ENCODE results near the gene PIGX.
"Not testable (repeated sequence)": the region's sequence is repeated elsewhere in the genome, so short reads cannot be mapped to it uniquely, and the experiment has no call there.

Gene PIGX

GRCh38 chr3:196740481-196741248 lies 28.5 kb downstream of the PIGX start:
- Histone ChIP-seq H3K27me3 (ENCODE audit: insufficient read depth, low read length) (no peaks in the 10 kb centered on the region), H3K79me2 (ENCODE audit: control insufficient read depth, insufficient read depth, low read length, poor library complexity) (peaks cover 24% of the 10 kb centered on the region), H3K9me3 (ENCODE audit: insufficient read depth, low read depth, low read length) (no peaks in the 10 kb centered on the region), H3K9ac (ENCODE audit: low read length) (peak overlapping the region; percentile 98), H2AK5ac (ENCODE audit: low read length) (peak overlapping the region; percentile 13), H2AFZ (ENCODE audit: insufficient read depth, low read length, poor library complexity) (peak overlapping the region; percentile 77), H4K91ac (ENCODE audit: low read depth, low read length) (peak overlapping the region; percentile 91), H2BK5ac (ENCODE audit: low read depth, low read length, poor library complexity) (peak overlapping the region; percentile 87), H3K79me1 (ENCODE audit: low read length) (peaks cover 10% of the 10 kb centered on the region), H4K12ac (ENCODE audit: low read depth, low read length) (peak overlapping the region; percentile 73), H4K8ac (ENCODE audit: low read depth, low read length) (peak overlapping the region; percentile 86), H2BK12ac (ENCODE audit: low read length) (peak overlapping the region; percentile 45), H3K4me2 (ENCODE audit: low read length) (peak overlapping the region; percentile 77), H3K18ac (ENCODE audit: low read length) (peak overlapping the region; percentile 95), H3K4me3 (ENCODE audit: low read depth, low read length) (peak overlapping the region; percentile 93), H3K4me1 (ENCODE audit: control insufficient read depth in 1 of 2, insufficient read depth in 2 of 2, low read length in 2 of 2) (no peaks in the 10 kb centered on the region), H3K14ac (ENCODE audit: low read length) (peak overlapping the region; percentile 94), H3K4ac (ENCODE audit: low read depth, low read length) (peak overlapping the region; percentile 98), H3K23ac (ENCODE audit: low read length) (no peak overlapping the region), H2BK120ac (ENCODE audit: insufficient read depth, low read length, poor library complexity) (peak overlapping the region; percentile 94), H3K36me3 (ENCODE audit: control insufficient read depth in 1 of 2, insufficient read depth in 2 of 2, low read length in 2 of 2) (no peaks in the 10 kb centered on the region), H3K27ac (ENCODE audit: low read depth, low read length) (peak overlapping the region; percentile 93)
- peak; percentile 66 to 84 for DNase-seq
- WGBS (ENCODE audit: extremely low coverage, insufficient coverage, insufficient read length) = no CpG with 5 or more reads among the region's 30 CpGs

GRCh38 chr3:196741249-196741889 lies 29.2 kb downstream of the PIGX start:
- peak overlapping the region; percentile 77 for H3K4me2 ChIP-seq (ENCODE audit: low read length)
- no peak overlapping the region for H4K91ac ChIP-seq (ENCODE audit: low read depth, low read length)
- peaks cover 24% of the 10 kb centered on the region for H3K79me2 ChIP-seq (ENCODE audit: control insufficient read depth, insufficient read depth, low read length, poor library complexity)
- peaks cover 10% of the 10 kb centered on the region for H3K79me1 ChIP-seq (ENCODE audit: low read length)
- H2BK5ac ChIP-seq (ENCODE audit: low read depth, low read length, poor library complexity) = no peak overlapping the region
- H3K9ac ChIP-seq (ENCODE audit: low read length) = no peak overlapping the region
- no peaks in the 10 kb centered on the region for H3K27me3 ChIP-seq (ENCODE audit: insufficient read depth, low read length)
- peak overlapping the region; percentile 98 for H3K4ac ChIP-seq (ENCODE audit: low read depth, low read length)
- no peak overlapping the region for H3K14ac ChIP-seq (ENCODE audit: low read length)
- H3K9me3 ChIP-seq (ENCODE audit: insufficient read depth, low read depth, low read length) = no peaks in the 10 kb centered on the region
- DNase-seq = no peak
- H2BK12ac ChIP-seq (ENCODE audit: low read length) = no peak overlapping the region
- no peaks in the 10 kb centered on the region for H3K4me1 ChIP-seq (ENCODE audit: control insufficient read depth in 1 of 2, insufficient read depth in 2 of 2, low read length in 2 of 2)
- H3K18ac ChIP-seq (ENCODE audit: low read length) = no peak overlapping the region
- H3K23ac ChIP-seq (ENCODE audit: low read length) = no peak overlapping the region
- peak overlapping the region; percentile 93 for H3K27ac ChIP-seq (ENCODE audit: low read depth, low read length)
- no peak overlapping the region for H3K4me3 ChIP-seq (ENCODE audit: low read depth, low read length)
- no CpG with 5 or more reads among the region's 5 CpGs for WGBS (ENCODE audit: extremely low coverage, insufficient coverage, insufficient read length)
- H4K8ac ChIP-seq (ENCODE audit: low read depth, low read length) = no peak overlapping the region
- H3K36me3 ChIP-seq (ENCODE audit: control insufficient read depth in 1 of 2, insufficient read depth in 2 of 2, low read length in 2 of 2) = peaks cover 0 to 2% of the 10 kb centered on the region in 2 experiments
- H2AK5ac ChIP-seq (ENCODE audit: low read length) = no peak overlapping the region
- no peak overlapping the region for H4K12ac ChIP-seq (ENCODE audit: low read depth, low read length)
- no peak overlapping the region for H2AFZ ChIP-seq (ENCODE audit: insufficient read depth, low read length, poor library complexity)
- no peak overlapping the region for H2BK120ac ChIP-seq (ENCODE audit: insufficient read depth, low read length, poor library complexity)

- not testable (repeated sequence) for H2AFZ ChIP-seq (ENCODE audit: insufficient read depth, low read length, poor library complexity); H3K4ac ChIP-seq (ENCODE audit: low read depth, low read length); H3K4me2 ChIP-seq (ENCODE audit: low read length); H4K12ac ChIP-seq (ENCODE audit: low read depth, low read length); H4K91ac ChIP-seq (ENCODE audit: low read depth, low read length); H3K23ac ChIP-seq (ENCODE audit: low read length); H3K14ac ChIP-seq (ENCODE audit: low read length); H3K4me3 ChIP-seq (ENCODE audit: low read depth, low read length); H3K4me1 ChIP-seq (ENCODE audit: control insufficient read depth in 1 of 2, insufficient read depth in 2 of 2, low read length in 2 of 2); H2AK5ac ChIP-seq (ENCODE audit: low read length); H2BK5ac ChIP-seq (ENCODE audit: low read depth, low read length, poor library complexity); H3K9ac ChIP-seq (ENCODE audit: low read length); H3K27me3 ChIP-seq (ENCODE audit: insufficient read depth, low read length); DNase-seq; H2BK120ac ChIP-seq (ENCODE audit: insufficient read depth, low read length, poor library complexity); H3K36me3 ChIP-seq (ENCODE audit: control insufficient read depth in 1 of 2, insufficient read depth in 2 of 2, low read length in 2 of 2); H4K8ac ChIP-seq (ENCODE audit: low read depth, low read length); H3K79me1 ChIP-seq (ENCODE audit: low read length); H3K9me3 ChIP-seq (ENCODE audit: insufficient read depth, low read depth, low read length); H2BK12ac ChIP-seq (ENCODE audit: low read length); H3K18ac ChIP-seq (ENCODE audit: low read length); H3K27ac ChIP-seq (ENCODE audit: low read depth, low read length)
- no CpG with 5 or more reads among the region's 10 CpGs for WGBS (ENCODE audit: extremely low coverage, insufficient coverage, insufficient read length)
- peaks cover 25% of the 10 kb centered on the region for H3K79me2 ChIP-seq (ENCODE audit: control insufficient read depth, insufficient read depth, low read length, poor library complexity)
These were observed 31.4 kb downstream of the PIGX start for GRCh38 chr3:196743569-196743968.

- H4K8ac ChIP-seq (ENCODE audit: low read depth, low read length) = no peak overlapping the region
- no peaks in the 10 kb centered on the region for H3K9me3 ChIP-seq (ENCODE audit: insufficient read depth, low read depth, low read length)
- H2AK5ac ChIP-seq (ENCODE audit: low read length) = no peak overlapping the region
- peaks cover 9% of the 10 kb centered on the region for H3K79me2 ChIP-seq (ENCODE audit: control insufficient read depth, insufficient read depth, low read length, poor library complexity)
- H2BK120ac ChIP-seq (ENCODE audit: insufficient read depth, low read length, poor library complexity) = no peak overlapping the region
- no peak overlapping the region for H3K9ac ChIP-seq (ENCODE audit: low read length)
- no peak overlapping the region for H4K91ac ChIP-seq (ENCODE audit: low read depth, low read length)
- peaks cover 2% of the 10 kb centered on the region for H3K79me1 ChIP-seq (ENCODE audit: low read length)
- H3K14ac ChIP-seq (ENCODE audit: low read length) = no peak overlapping the region
- no peak overlapping the region for H2AFZ ChIP-seq (ENCODE audit: insufficient read depth, low read length, poor library complexity)
- H3K4me2 ChIP-seq (ENCODE audit: low read length) = no peak overlapping the region
- DNase-seq = no peak
- peaks cover 5 to 8% of the 10 kb centered on the region in 2 experiments for H3K4me1 ChIP-seq (ENCODE audit: control insufficient read depth in 1 of 2, insufficient read depth in 2 of 2, low read length in 2 of 2)
- no peaks in the 10 kb centered on the region for H3K27me3 ChIP-seq (ENCODE audit: insufficient read depth, low read length)
- no peak overlapping the region for H2BK12ac ChIP-seq (ENCODE audit: low read length)
- H3K18ac ChIP-seq (ENCODE audit: low read length) = no peak overlapping the region
- WGBS (ENCODE audit: extremely low coverage, insufficient coverage, insufficient read length) = no CpG with 5 or more reads among the region's 8 CpGs
- H3K23ac ChIP-seq (ENCODE audit: low read length) = no peak overlapping the region
- peak overlapping the region; percentile 92 for H3K4ac ChIP-seq (ENCODE audit: low read depth, low read length)
- peaks cover 2 to 9% of the 10 kb centered on the region in 2 experiments for H3K36me3 ChIP-seq (ENCODE audit: control insufficient read depth in 1 of 2, insufficient read depth in 2 of 2, low read length in 2 of 2)
- H3K27ac ChIP-seq (ENCODE audit: low read depth, low read length) = no peak overlapping the region
- H4K12ac ChIP-seq (ENCODE audit: low read depth, low read length) = no peak overlapping the region
- no peak overlapping the region for H3K4me3 ChIP-seq (ENCODE audit: low read depth, low read length)
- no peak overlapping the region for H2BK5ac ChIP-seq (ENCODE audit: low read depth, low read length, poor library complexity)
These were observed 36.9 kb downstream of the PIGX start for GRCh38 chr3:196749125-196749524.
